ENCODE data around the gene MVB12B.
"Not testable (repeated sequence)": the region's sequence is repeated elsewhere in the genome, so short reads cannot be mapped to it uniquely, and the experiment has no call there.

The MVB12B gene

GRCh38 chr9:126540398-126540797 lies 213.8 kb downstream of the MVB12B start:
- DNase-seq (ENCODE audit: low spot score), result not testable (repeated sequence)

- DNase-seq (ENCODE audit: low spot score), result no peak
These were observed 216.9 kb downstream of the MVB12B start for GRCh38 chr9:126543490-126543889.

- no peak for DNase-seq (ENCODE audit: low spot score)
These were observed 218.5 kb downstream of the MVB12B start for GRCh38 chr9:126545106-126545505.

- no peak for DNase-seq (ENCODE audit: low spot score)
These were observed 219.4 kb downstream of the MVB12B start for GRCh38 chr9:126546036-126546435.

GRCh38 chr9:126548312-126548711 lies 221.7 kb downstream of the MVB12B start:
- DNase-seq (ENCODE audit: low spot score), result no peak

- no peak for DNase-seq (ENCODE audit: low spot score)
These were observed 222.8 kb downstream of the MVB12B start for GRCh38 chr9:126549246-126550006.

- DNase-seq (ENCODE audit: low spot score), result no peak
These were observed 224.3 kb downstream of the MVB12B start for GRCh38 chr9:126550891-126551351.

- DNase-seq (ENCODE audit: low spot score), result no peak
These were observed 225.2 kb downstream of the MVB12B start for GRCh38 chr9:126551812-126552211.

- no peak for DNase-seq (ENCODE audit: low spot score)
These were observed 227.7 kb downstream of the MVB12B start for GRCh38 chr9:126554292-126554691.

GRCh38 chr9:126555421-126555820 lies 228.8 kb downstream of the MVB12B start:
- DNase-seq (ENCODE audit: low spot score), result not testable (repeated sequence)
